ENCODE results near the gene ELAVL2.

- TF ChIP-seq CTCF (IDR thresholded peaks at IDR 0.05; ENCODE audit: poor library complexity, severe bottlenecking) (no peak), EP300 (conservative IDR thresholded peaks at IDR 0.05; ENCODE audit: poor library complexity, severe bottlenecking) (no peak), EZH2 (IDR thresholded peaks at IDR 0.05; ENCODE audit: borderline replicate concordance, insufficient read depth, low read length, poor library complexity, severe bottlenecking) (no peak), MXI1 (conservative IDR thresholded peaks at IDR 0.05; ENCODE audit: poor library complexity, severe bottlenecking) (no peak), POLR2AphosphoS5 (IDR thresholded peaks at IDR 0.05) (no peak), REST (IDR thresholded peaks at IDR 0.05; ENCODE audit: borderline replicate concordance) (no peak), RAD21 (conservative IDR thresholded peaks at IDR 0.05) (no peak), TAF1 (IDR thresholded peaks at IDR 0.05; ENCODE audit: low read depth) (no peak), SMC3 (conservative IDR thresholded peaks at IDR 0.05; ENCODE audit: poor library complexity) (no peak)
These were observed 143.1 kb downstream of the ELAVL2 start for GRCh38 chr9:23682891-23683431.
